SK-N-SH treated with all-trans-retinoic acid at 6 μM for 48 hours (cell line): ENCODE measurements around the gene SNUPN.

Experiments used
- ATAC-seq: fragments of 200-7000 bp; cut with Tn5 transposase; 3 replicates; pipeline ENCODE4 v1.9.1; 2020; ENCODE audit warnings: mild to moderate bottlenecking, moderate library complexity
- ESRRG ChIP-seq: fragments of 250-450 bp; sonication (Bioruptor Pico); IDR thresholded peaks from 2 replicates; pipeline ENCODE4 v1.6.1; 2021; ENCODE audit warnings: mild to moderate bottlenecking
- GLIS3 ChIP-seq: fragments of 250-450 bp; sonication (Bioruptor Pico); IDR thresholded peaks from 2 replicates; pipeline ENCODE4 v1.5.0; 2020; ENCODE audit warnings: mild to moderate bottlenecking, moderate library complexity
- ISL1 ChIP-seq: fragments of 250-450 bp; sonication (Bioruptor Pico); IDR thresholded peaks from 2 replicates; pipeline ENCODE4 v2.1.2; 2022; ENCODE audit warnings: mild to moderate bottlenecking, moderate library complexity
- OSR1 ChIP-seq: fragments of 250-450 bp; sonication (Bioruptor Pico); IDR thresholded peaks from 2 replicates; pipeline ENCODE4 v1.8.0; 2022; ENCODE audit warnings: moderate library complexity, mild to moderate bottlenecking, inconsistent platforms
- POU6F1 ChIP-seq: fragments of 250-450 bp; sonication (Bioruptor Pico); IDR thresholded peaks from 2 replicates; pipeline ENCODE4 v1.8.0; 2021; ENCODE audit warnings: low read depth, mild to moderate bottlenecking, moderate library complexity, borderline replicate concordance
- PPARA ChIP-seq: fragments of 250-450 bp; sonication (Bioruptor Pico); IDR thresholded peaks from 2 replicates; pipeline ENCODE4 v1.5.0; 2020; ENCODE audit warnings: mild to moderate bottlenecking, borderline replicate concordance
- SNAI2 ChIP-seq: fragments of 250-450 bp; sonication (Bioruptor Pico); IDR thresholded peaks from 2 replicates; pipeline ENCODE4 v1.5.0; 2020; ENCODE audit warnings: mild to moderate bottlenecking, moderate library complexity
- TCF4 ChIP-seq: fragments of 250-450 bp; sonication (Bioruptor Pico); IDR thresholded peaks from 2 replicates; pipeline ENCODE4 v1.8.0; 2021; ENCODE audit warnings: mild to moderate bottlenecking, moderate library complexity, borderline replicate concordance
- TOX ChIP-seq: fragments of 250-450 bp; sonication (Bioruptor Pico); IDR thresholded peaks from 2 replicates; pipeline ENCODE4 v1.8.0; 2021; ENCODE audit warnings: mild to moderate bottlenecking, moderate library complexity, borderline replicate concordance
- ZC3H10 ChIP-seq: fragments of 250-450 bp; sonication (Bioruptor Pico); IDR thresholded peaks from 2 replicates; pipeline ENCODE4 v1.5.1; 2021; ENCODE audit warnings: mild to moderate bottlenecking, moderate library complexity
- ZFP30 ChIP-seq: fragments of 450-650 bp; formaldehyde crosslinking; IDR thresholded peaks from 2 replicates; pipeline ENCODE4 v1.5.0; 2022; ENCODE audit warnings: mild to moderate bottlenecking, moderate library complexity
- ZNF565 ChIP-seq: fragments of 450-650 bp; formaldehyde crosslinking; conservative IDR thresholded peaks from 2 replicates; pipeline ENCODE4 v1.5.0; 2020; ENCODE audit warnings: low read depth, mild to moderate bottlenecking, moderate library complexity
- ZNF70 ChIP-seq: fragments of 450-650 bp; formaldehyde crosslinking; IDR thresholded peaks from 2 replicates; pipeline ENCODE4 v1.5.0; 2020; ENCODE audit warnings: mild to moderate bottlenecking, moderate library complexity

SNUPN gene

DNA sequence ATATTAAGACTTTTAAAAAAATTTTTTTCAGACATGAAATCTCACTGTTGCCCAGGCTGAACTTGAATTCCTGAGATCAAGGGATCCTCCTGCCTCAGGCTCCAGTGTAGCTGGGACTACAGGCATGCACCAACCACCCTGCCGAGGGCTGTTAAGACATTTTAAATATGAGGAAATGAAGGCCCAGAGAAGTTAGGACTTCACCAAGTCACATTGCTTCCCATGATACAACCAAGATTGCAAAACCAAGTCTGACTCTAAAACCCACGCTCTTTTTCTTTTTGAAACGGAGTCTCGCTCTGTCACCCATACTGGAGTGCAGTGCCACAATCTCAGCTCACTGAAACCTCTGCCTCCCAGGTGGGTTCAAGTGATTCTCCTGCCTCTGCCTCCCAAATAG, 74.4 kb downstream of the SNUPN start:
- no peak for ATAC-seq
- no peak for TF ChIP-seq TCF4
- TF ChIP-seq ZC3H10 (CRISPR knock-in tag), result no peak
- TF ChIP-seq GLIS3 (CRISPR knock-in tag), result no peak
- no peak for TF ChIP-seq ESRRG (CRISPR knock-in tag)
- TF ChIP-seq ZNF70, result no peak
- no peak for TF ChIP-seq ISL1 (CRISPR knock-in tag)
- no peak for TF ChIP-seq OSR1 (CRISPR knock-in tag)
- no peak for TF ChIP-seq PPARA (CRISPR knock-in tag)
- no peak for TF ChIP-seq ZNF565 (CRISPR knock-in tag)
- no peak for TF ChIP-seq POU6F1 (CRISPR knock-in tag)
- no peak for TF ChIP-seq ZFP30 (CRISPR knock-in tag)
- no peak for TF ChIP-seq SNAI2 (CRISPR knock-in tag)
- TF ChIP-seq TOX (CRISPR knock-in tag), result no peak
- TF ChIP-seq, all 23 proteins: peak for 0
